ENCODE data around the gene ACTL10.

Gene ACTL10

DNA sequence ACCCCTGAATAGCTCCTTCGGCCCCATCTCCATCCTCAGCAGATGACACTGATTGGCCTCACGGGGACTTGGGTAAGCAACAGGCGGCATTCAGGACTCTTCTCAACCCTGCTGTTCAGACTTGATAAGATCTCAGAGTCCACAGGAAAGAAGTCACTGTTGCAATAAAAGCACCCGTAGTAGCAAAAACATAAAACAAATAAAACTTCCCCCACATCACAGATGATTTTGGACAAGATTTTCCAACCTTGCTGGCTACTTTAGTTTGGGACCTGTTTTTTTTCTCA lies 21.7 kb upstream of the ACTL10 start:
- TF ChIP-seq, protein P1, sequence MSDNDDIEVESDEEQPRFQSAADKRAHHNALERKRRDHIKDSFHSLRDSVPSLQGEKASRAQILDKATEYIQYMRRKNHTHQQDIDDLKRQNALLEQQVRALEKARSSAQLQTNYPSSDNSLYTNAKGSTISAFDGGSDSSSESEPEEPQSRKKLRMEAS (IDR thresholded peaks at IDR 0.05), result no peak
- TF ChIP-seq CEBPB (IDR thresholded peaks at IDR 0.05) (no peak), EP300 (IDR thresholded peaks at IDR 0.05; ENCODE audit: borderline replicate concordance) (no peak), YY1 (IDR thresholded peaks at IDR 0.05; ENCODE audit: low read depth) (no peak), TAF1 (IDR thresholded peaks at IDR 0.05; ENCODE audit: low read depth) (no peak), RAD21 (IDR thresholded peaks at IDR 0.05; ENCODE audit: low read depth) (no peak)

DNA sequence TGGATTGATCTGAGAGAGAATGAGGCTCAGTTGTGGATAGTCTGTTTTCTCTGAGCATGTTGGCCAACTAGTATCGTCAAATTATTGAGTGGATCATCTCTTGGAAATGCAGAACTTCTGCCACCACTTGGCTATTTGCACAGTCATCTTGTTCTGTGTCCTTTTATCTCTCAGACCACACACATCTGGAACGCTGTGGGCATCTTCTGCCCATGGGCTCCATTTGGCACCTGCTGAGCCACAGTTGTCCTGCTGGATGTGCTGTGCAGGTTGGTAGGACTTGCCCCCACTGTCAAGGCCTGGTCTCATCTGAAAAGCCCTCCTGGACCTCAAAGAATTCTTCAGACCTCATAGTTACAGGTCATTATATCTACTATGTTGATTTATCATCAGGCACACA lies 21.3 kb upstream of the ACTL10 start:
- TF ChIP-seq EP300 (IDR thresholded peaks at IDR 0.05; ENCODE audit: borderline replicate concordance) (no peak), TAF1 (IDR thresholded peaks at IDR 0.05; ENCODE audit: low read depth) (no peak), TCF12 (IDR thresholded peaks at IDR 0.05; ENCODE audit: low read depth) (no peak), TEAD4 (IDR thresholded peaks at IDR 0.05) (no peak), NFIC (IDR thresholded peaks at IDR 0.05) (no peak)

DNA sequence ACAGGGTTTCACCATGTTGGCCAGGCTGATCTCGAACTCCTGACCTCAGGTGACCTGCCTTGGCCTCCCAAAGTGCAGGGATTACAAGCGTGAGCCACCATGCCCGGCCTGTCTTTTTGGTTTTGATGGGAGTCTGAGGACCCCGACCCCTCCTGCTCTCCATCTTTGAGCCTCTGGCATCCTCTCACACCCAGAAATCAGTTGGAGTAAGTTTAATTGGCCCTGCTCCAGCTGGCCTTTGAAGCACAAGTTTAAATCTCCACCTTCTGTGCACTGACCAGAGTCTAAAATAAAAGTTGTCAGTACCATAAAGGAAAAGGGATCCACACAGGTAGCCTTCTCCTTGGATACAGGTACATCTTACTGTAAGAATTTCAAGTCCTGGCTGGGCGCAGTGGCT lies 20.6 kb upstream of the ACTL10 start:
- TF ChIP-seq, protein P1 (IDR thresholded peaks at IDR 0.05), result no peak
- TF ChIP-seq RAD21 (IDR thresholded peaks at IDR 0.05; ENCODE audit: low read depth), result no peak
- TF ChIP-seq, protein P2, sequence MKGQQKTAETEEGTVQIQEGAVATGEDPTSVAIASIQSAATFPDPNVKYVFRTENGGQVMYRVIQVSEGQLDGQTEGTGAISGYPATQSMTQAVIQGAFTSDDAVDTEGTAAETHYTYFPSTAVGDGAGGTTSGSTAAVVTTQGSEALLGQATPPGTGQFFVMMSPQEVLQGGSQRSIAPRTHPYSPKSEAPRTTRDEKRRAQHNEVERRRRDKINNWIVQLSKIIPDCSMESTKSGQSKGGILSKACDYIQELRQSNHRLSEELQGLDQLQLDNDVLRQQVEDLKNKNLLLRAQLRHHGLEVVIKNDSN (IDR thresholded peaks at IDR 0.05), result no peak
- TF ChIP-seq FOXM1 (IDR thresholded peaks at IDR 0.05; ENCODE audit: borderline replicate concordance, low read depth), result no peak
- TF ChIP-seq, protein P3, sequence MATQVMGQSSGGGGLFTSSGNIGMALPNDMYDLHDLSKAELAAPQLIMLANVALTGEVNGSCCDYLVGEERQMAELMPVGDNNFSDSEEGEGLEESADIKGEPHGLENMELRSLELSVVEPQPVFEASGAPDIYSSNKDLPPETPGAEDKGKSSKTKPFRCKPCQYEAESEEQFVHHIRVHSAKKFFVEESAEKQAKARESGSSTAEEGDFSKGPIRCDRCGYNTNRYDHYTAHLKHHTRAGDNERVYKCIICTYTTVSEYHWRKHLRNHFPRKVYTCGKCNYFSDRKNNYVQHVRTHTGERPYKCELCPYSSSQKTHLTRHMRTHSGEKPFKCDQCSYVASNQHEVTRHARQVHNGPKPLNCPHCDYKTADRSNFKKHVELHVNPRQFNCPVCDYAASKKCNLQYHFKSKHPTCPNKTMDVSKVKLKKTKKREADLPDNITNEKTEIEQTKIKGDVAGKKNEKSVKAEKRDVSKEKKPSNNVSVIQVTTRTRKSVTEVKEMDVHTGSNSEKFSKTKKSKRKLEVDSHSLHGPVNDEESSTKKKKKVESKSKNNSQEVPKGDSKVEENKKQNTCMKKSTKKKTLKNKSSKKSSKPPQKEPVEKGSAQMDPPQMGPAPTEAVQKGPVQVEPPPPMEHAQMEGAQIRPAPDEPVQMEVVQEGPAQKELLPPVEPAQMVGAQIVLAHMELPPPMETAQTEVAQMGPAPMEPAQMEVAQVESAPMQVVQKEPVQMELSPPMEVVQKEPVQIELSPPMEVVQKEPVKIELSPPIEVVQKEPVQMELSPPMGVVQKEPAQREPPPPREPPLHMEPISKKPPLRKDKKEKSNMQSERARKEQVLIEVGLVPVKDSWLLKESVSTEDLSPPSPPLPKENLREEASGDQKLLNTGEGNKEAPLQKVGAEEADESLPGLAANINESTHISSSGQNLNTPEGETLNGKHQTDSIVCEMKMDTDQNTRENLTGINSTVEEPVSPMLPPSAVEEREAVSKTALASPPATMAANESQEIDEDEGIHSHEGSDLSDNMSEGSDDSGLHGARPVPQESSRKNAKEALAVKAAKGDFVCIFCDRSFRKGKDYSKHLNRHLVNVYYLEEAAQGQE (IDR thresholded peaks at IDR 0.05; ENCODE audit: low read depth), result no peak
- no peak for TF ChIP-seq EP300 (IDR thresholded peaks at IDR 0.05; ENCODE audit: borderline replicate concordance)
- no peak for TF ChIP-seq TCF12 (IDR thresholded peaks at IDR 0.05; ENCODE audit: low read depth)
- no peak for TF ChIP-seq TAF1 (IDR thresholded peaks at IDR 0.05; ENCODE audit: low read depth)
- TF ChIP-seq NFIC (IDR thresholded peaks at IDR 0.05), result no peak
- no peak for TF ChIP-seq YY1 (IDR thresholded peaks at IDR 0.05; ENCODE audit: low read depth)
- TF ChIP-seq CREB1 (IDR thresholded peaks at IDR 0.05; ENCODE audit: low read depth), result no peak
- no peak for TF ChIP-seq EGR1 (IDR thresholded peaks at IDR 0.05)
- TF ChIP-seq CEBPB (IDR thresholded peaks at IDR 0.05), result no peak
- no peak for TF ChIP-seq ZBTB7A (IDR thresholded peaks at IDR 0.05; ENCODE audit: low read depth)
- TF ChIP-seq TEAD4 (IDR thresholded peaks at IDR 0.05), result no peak

DNA sequence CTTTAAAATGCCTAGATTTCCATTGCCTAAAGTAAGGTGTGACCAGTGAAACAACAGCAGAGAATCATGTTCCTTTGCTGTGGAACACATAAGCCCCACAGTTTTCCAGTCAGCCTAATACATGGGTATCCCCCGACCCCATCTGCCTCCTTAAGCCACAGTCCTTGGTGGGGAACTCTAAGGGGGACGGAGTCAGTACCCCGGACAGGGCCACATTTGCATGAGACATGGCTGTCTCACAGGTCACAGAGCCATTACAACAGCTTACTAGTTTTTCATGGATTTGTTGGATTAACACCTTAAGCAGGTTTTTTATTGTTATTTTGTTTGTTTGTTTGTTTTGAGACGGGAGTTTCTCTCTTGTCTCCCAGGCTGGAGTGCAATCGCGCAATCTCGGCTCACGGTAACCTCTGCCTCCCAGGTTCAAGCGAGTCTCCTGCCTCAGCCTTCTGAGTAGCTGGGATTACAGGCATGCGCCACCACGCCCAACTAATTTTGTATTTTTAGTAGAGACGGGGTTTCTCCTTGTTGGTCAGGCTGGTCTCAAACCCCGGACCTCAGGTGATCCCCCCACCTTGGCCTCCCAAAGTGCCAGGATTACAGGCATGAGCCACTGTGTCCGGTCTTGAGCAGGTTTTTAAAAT lies 19.7 kb upstream of the ACTL10 start:
- TF ChIP-seq, protein P3 (IDR thresholded peaks at IDR 0.05; ENCODE audit: low read depth), result peak; percentile 78

DNA sequence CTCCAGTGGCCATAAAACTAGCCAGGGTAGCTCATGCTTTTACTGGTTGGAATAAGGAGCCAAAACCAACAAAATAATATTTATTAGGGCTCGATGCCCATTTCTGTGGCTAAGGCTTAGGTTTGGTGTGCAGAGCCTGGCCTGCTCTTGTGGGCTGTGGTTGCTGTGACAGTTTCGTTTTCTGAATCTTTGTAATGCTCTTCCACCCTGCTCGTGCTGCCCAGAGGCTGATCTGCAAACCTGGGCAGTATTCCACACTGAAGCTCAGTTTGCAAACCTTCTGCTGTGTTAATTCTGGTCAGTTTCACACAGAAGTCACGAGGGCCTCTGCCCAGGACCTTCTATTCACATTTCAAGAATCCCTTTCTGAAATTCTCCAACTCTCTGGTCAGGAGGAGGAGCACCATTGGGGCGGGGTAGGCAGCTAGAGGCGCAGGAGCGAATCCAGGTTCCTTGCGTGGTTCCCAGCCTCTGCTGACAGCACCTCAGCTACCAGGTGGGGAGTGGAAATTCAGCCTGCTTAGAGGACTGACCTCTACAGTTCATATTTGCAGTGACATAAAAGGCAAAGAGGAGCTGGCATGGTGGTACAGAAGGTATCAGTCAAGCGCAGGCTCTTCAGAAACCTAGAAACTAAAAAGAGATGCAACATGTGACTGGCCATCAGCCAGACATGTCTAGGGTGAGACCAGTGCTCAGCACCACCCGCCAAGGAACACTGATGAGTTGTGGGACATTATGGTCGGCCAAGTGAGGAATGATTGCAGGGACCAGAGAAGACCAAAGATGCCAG lies 18.9 kb upstream of the ACTL10 start:
- TF ChIP-seq NFIC (IDR thresholded peaks at IDR 0.05) (no peak), FOXM1 (IDR thresholded peaks at IDR 0.05; ENCODE audit: borderline replicate concordance, low read depth) (no peak), CREB1 (IDR thresholded peaks at IDR 0.05; ENCODE audit: low read depth) (no peak), YY1 (IDR thresholded peaks at IDR 0.05; ENCODE audit: low read depth) (no peak), TAF1 (IDR thresholded peaks at IDR 0.05; ENCODE audit: low read depth) (no peak), TCF12 (IDR thresholded peaks at IDR 0.05; ENCODE audit: low read depth) (no peak), CEBPB (IDR thresholded peaks at IDR 0.05) (no peak), TEAD4 (IDR thresholded peaks at IDR 0.05) (no peak)
- TF ChIP-seq, protein P3 (IDR thresholded peaks at IDR 0.05; ENCODE audit: low read depth), result no peak

Data from Ishikawa (cell line).